T-helper 22 cell (primary cell): Measurements from ENCODE around the gene FAM20C.
A peak's percentile ranks its signal among the peaks of the same experiment; 100 is the strongest.

Source experiments
- DNase-seq: peaks from one replicate; pipeline ENCODE4 v3.0.0-alpha.2; 2020; ENCODE audit warnings: low read depth

Gene FAM20C

GRCh38 chr7:191981-192649 is at the start of gene FAM20C:
FAM20C (plus strand) TSS chr7:192571; CDS start chr7:193200, 629 bp downstream.
- peak; percentile 18 for DNase-seq

- DNase-seq: no peak
Observed at GRCh38 chr7:143145-143751, 49.1 kb upstream of the FAM20C start.

GRCh38 chr7:143811-144453 is 48.4 kb upstream of the FAM20C start:
- DNase-seq: no peak

- DNase-seq: no peak
Observed at GRCh38 chr7:144454-144826, 47.9 kb upstream of the FAM20C start.

- DNase-seq: no peak
Observed at GRCh38 chr7:145863-146262, 46.5 kb upstream of the FAM20C start.

- DNase-seq: no peak
Observed at GRCh38 chr7:148543-148931, 43.8 kb upstream of the FAM20C start.

GRCh38 chr7:148932-149790 is 43.2 kb upstream of the FAM20C start:
- peak; percentile 96 for DNase-seq

- DNase-seq: peak; percentile 11
Observed at GRCh38 chr7:149791-150636, 42.4 kb upstream of the FAM20C start.

- no peak for DNase-seq
Observed at GRCh38 chr7:150811-151221, 41.6 kb upstream of the FAM20C start.

- no peak for DNase-seq
Observed at GRCh38 chr7:151346-152050, 40.9 kb upstream of the FAM20C start.

GRCh38 chr7:152702-153391 is 39.5 kb upstream of the FAM20C start:
- no peak for DNase-seq

GRCh38 chr7:153604-154003 is 38.8 kb upstream of the FAM20C start:
- no peak for DNase-seq

GRCh38 chr7:154096-154799 is 38.1 kb upstream of the FAM20C start:
- DNase-seq: no peak

- DNase-seq: no peak
Observed at GRCh38 chr7:155469-155900, 36.9 kb upstream of the FAM20C start.

GRCh38 chr7:156111-157007 is 36.0 kb upstream of the FAM20C start:
- DNase-seq: no peak

- no peak for DNase-seq
Observed at GRCh38 chr7:157008-157310, 35.4 kb upstream of the FAM20C start.

GRCh38 chr7:157771-158625 is 34.4 kb upstream of the FAM20C start:
- DNase-seq: no peak

GRCh38 chr7:158771-159170 is 33.6 kb upstream of the FAM20C start:
- DNase-seq: no peak
